Naive B cell (primary cell): ENCODE data around the gene TP53. TPM values are rescaled to one million over a fixed set of nuclear protein-coding genes. Genes with fewer than 3 reads are reported as not detected.

Source experiments
- ATAC-seq, 2 donors: fragments of 150-1000 bp; cut with Tn5 transposase; 2 replicates each; pipeline ENCODE4 v1.10.0; 2021; ENCODE audit warnings: low read depth in 2 of 2, mild to moderate bottlenecking in 2 of 2, moderate library complexity in 2 of 2
- DNase-seq: peaks from one replicate; pipeline ENCODE4 v3.0.0; 2022
- H3K27ac Mint-ChIP-seq, 6 donors: one replicate each; pipeline ENCODE4 v1.8.0; 2020 to 2022; ENCODE audit warnings: mild to moderate bottlenecking in 6 of 6, mixed read lengths in 6 of 6, moderate library complexity in 5 of 6, inconsistent platforms in 2 of 6
- H3K27me3 Mint-ChIP-seq, 3 donors: one replicate each; pipeline ENCODE4 v1.8.0; 2021 to 2022; ENCODE audit warnings: mixed read lengths in 3 of 3, mild to moderate bottlenecking in 1 of 3
- H3K36me3 Mint-ChIP-seq, 2 donors: one replicate each; pipeline ENCODE4 v1.8.0; 2020 to 2022; ENCODE audit warnings: mixed read lengths in 2 of 2, inconsistent platforms in 1 of 2, mild to moderate bottlenecking in 1 of 2
- H3K4me1 Mint-ChIP-seq, 3 donors: one replicate each; pipeline ENCODE4 v1.8.0; 2020 to 2022; ENCODE audit warnings: mixed read lengths in 3 of 3, inconsistent platforms in 1 of 3, mild to moderate bottlenecking in 1 of 3, moderate library complexity in 1 of 3
- H3K4me3 Mint-ChIP-seq, 8 donors: one replicate each; pipeline ENCODE4 v1.8.0; 2020 to 2022; ENCODE audit warnings: mild to moderate bottlenecking in 8 of 8, mixed read lengths in 8 of 8, moderate library complexity in 8 of 8, inconsistent platforms in 2 of 8
- H3K9me3 Mint-ChIP-seq, 7 donors: one replicate each; pipeline ENCODE4 v1.8.0; 2020 to 2022; ENCODE audit warnings: mixed read lengths in 7 of 7, mild to moderate bottlenecking in 5 of 7, inconsistent platforms in 2 of 7, moderate library complexity in 1 of 7
- polyA plus RNA-seq, 6 donors: library from polyadenylated mRNA; unstranded; fragments of 300-500 nt; fragmentation: Illumina TruSeq; gene quantifications; one replicate each; pipeline ENCODE4 v1.2.3, GENCODE V29; 2021; ENCODE audit warnings: low read depth in 6 of 6

The TP53 gene
- polyA plus RNA-seq, 6 donors from 2014 or later = 25.2 to 53.9 (median 47.7) TPM

DNA sequence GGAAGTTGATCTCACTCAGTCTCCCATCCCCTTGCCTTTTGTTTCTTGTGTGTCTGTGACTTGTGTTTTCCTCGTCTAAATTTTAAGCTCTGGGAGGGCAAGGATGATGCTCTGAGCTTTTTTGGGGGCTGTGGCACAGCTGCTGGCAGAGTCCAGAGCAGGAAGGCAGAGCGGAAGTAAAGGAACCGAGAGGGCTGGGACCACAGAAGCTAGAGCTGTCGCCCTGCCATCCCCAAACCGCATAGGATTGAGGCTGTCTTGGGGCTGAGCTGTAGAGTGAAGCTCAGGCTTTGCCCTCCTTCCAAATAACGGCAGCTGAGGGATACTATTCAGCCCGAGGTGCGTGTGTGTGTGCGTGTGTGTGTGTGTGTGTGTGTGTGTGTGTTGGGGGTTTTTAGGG is 26.5 kb upstream of the TP53 start:
- Mint-ChIP-seq H3K4me1 (peaks cover 24 to 38% (median 35%) of the 10 kb centered on the region in 3 donors), H3K9me3 (peaks cover 0 to 4% (median 0%) of the 10 kb centered on the region in 7 donors), H3K36me3 (peaks cover 0 to 7% of the 10 kb centered on the region in 2 donors), H3K27me3 (peaks cover 61 to 95% (median 93%) of the 10 kb centered on the region in 3 donors), H3K4me3 (peak overlapping the region in 1 of 8 donors; percentile 74), H3K27ac (peak overlapping the region in 1 of 6 donors; percentile 6)
- DNase-seq = no peak
- ATAC-seq = no peak

DNA sequence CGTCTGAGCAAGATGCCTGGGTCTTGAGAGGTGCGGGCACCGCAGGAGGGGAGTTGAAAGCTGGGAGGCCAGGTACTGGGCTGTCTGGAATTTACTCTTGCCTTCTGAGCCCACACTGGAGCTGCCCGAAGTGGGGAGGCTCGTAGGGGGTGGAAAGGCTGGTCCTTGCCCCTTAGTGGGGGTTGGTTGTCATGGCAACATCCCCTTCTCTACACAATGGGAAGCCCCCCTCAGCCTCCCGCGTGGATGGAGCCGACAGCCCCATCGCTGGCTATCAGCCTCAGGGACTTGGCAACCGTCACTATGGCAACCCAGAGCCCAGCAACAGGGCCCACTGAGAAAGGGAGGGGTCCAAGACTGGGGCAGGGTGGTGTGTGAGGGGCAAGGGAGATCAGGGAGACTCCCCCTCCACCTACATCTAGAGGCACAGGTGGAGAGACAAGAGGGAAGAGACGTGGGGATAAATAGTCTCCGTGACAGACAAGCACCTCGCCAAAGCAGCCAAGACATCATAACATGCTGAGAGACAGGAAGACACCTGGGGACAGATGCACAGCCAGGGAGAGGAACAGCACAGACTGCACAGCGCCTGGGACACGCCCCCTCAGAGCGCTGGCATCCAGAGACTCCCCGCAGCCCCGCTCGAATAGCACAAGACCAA is 25.0 kb upstream of the TP53 start:
- H3K9me3 Mint-ChIP-seq = peaks cover 0 to 4% (median 0%) of the 10 kb centered on the region in 7 donors
- peaks cover 58 to 92% (median 88%) of the 10 kb centered on the region in 3 donors for H3K27me3 Mint-ChIP-seq
- DNase-seq (no peak), ATAC-seq (peak; percentile 40 to 52)
- H3K27ac Mint-ChIP-seq = peak overlapping the region in 1 of 6 donors; percentile 72
- H3K36me3 Mint-ChIP-seq = peaks cover 0 to 7% of the 10 kb centered on the region in 2 donors
- H3K4me1 Mint-ChIP-seq = peaks cover 16 to 25% (median 21%) of the 10 kb centered on the region in 3 donors
- no peak overlapping the region for H3K4me3 Mint-ChIP-seq

DNA sequence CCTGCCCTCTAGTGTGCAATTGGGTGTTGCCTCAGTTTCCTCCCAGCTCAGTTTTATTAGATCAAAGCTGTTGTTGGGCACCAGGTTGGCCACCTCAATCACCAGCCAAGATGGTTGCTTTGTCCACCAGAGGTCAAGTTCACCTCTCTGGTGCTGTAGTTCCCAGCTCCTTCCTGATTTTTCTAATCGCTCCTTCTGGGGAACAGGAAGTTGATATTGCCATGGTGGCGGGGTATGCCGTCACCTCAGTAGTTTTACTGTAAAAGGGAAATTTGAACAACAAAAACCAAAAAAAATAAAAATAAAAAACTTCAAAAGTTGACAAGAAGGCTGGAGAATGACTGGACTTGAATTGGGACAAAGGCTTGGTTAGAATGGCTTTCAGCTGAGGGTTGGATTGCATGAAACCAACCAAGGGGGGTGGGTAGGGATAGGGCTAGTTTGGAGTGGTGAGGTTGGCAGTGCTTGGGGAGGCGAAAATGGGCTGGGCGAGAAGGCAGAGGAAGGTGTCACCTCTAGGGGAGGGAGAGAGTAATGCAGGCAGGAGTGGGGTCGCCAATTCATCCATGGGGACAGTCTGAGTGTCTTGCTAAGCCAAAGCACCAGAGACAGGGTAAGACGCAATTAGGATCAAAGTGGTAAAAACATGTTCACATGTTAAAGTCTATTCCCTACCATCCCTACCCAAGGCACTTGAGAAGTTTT is 23.9 kb upstream of the TP53 start:
- ATAC-seq (peak in 1 of 2 donors; percentile 49), DNase-seq (no peak)
- H3K36me3 Mint-ChIP-seq = peaks cover 0 to 8% of the 10 kb centered on the region in 2 donors
- peaks cover 60 to 92% (median 88%) of the 10 kb centered on the region in 3 donors for H3K27me3 Mint-ChIP-seq
- peaks cover 10 to 18% (median 12%) of the 10 kb centered on the region in 3 donors for H3K4me1 Mint-ChIP-seq
- H3K9me3 Mint-ChIP-seq = peaks cover 0 to 4% (median 0%) of the 10 kb centered on the region in 7 donors
- H3K4me3 Mint-ChIP-seq = peak overlapping the region in 2 of 8 donors; percentile 38 to 64
- no peak overlapping the region for H3K27ac Mint-ChIP-seq

DNA sequence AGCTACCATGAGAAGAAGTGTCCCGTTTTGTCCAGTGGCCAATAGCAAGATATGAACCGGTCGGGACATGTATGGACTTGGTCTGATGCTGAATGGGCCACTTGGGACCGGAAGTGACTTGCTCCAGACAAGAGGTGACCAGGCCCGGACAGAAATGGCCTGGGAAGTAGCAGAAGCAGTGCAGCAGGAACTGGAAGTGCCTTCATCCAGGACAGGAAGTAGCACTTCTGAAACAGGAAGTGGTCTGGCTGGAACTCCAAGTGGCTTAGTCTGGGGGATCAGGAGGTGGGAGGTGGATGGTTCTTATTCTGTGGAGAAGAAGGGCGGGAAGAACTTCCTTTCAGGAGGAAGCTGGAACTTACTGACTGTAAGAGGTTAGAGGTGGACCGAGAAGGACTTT is 23.0 kb upstream of the TP53 start:
- ATAC-seq (no peak), DNase-seq (no peak)
- Mint-ChIP-seq H3K36me3 (peaks cover 0 to 16% of the 10 kb centered on the region in 2 donors), H3K9me3 (peaks cover 0 to 4% (median 0%) of the 10 kb centered on the region in 7 donors), H3K4me1 (peaks cover 16 to 25% (median 17%) of the 10 kb centered on the region in 3 donors), H3K27ac (no peak overlapping the region), H3K4me3 (peak overlapping the region in 2 of 8 donors; percentile 9 to 36), H3K27me3 (peaks cover 58 to 92% (median 87%) of the 10 kb centered on the region in 3 donors)

DNA sequence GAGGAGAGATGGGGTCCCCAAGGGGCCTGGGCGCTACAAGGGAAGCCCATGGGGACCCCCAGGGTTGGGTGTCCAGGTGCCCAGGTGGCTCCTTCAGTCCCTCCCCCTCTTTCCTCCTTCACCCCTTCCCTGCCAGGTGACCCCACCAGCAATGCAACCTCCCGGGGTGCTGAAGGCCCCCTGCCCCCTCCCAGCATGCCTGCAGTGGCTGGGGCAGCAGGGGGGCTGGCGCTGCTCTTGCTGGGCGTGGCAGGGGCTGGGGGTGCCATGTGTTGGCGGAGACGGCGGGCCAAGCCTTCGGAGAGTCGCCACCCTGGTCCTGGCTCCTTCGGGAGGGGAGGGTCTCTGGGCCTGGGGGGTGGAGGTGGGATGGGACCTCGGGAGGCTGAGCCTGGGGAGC is 21.7 kb upstream of the TP53 start:
- DNase-seq (no peak), ATAC-seq (no peak)
- Mint-ChIP-seq H3K27ac (no peak overlapping the region), H3K27me3 (peaks cover 64 to 90% (median 84%) of the 10 kb centered on the region in 3 donors), H3K4me1 (peaks cover 24 to 33% (median 26%) of the 10 kb centered on the region in 3 donors), H3K36me3 (peaks cover 0 to 16% of the 10 kb centered on the region in 2 donors), H3K4me3 (no peak overlapping the region), H3K9me3 (peaks cover 0 to 4% (median 0%) of the 10 kb centered on the region in 7 donors)

DNA sequence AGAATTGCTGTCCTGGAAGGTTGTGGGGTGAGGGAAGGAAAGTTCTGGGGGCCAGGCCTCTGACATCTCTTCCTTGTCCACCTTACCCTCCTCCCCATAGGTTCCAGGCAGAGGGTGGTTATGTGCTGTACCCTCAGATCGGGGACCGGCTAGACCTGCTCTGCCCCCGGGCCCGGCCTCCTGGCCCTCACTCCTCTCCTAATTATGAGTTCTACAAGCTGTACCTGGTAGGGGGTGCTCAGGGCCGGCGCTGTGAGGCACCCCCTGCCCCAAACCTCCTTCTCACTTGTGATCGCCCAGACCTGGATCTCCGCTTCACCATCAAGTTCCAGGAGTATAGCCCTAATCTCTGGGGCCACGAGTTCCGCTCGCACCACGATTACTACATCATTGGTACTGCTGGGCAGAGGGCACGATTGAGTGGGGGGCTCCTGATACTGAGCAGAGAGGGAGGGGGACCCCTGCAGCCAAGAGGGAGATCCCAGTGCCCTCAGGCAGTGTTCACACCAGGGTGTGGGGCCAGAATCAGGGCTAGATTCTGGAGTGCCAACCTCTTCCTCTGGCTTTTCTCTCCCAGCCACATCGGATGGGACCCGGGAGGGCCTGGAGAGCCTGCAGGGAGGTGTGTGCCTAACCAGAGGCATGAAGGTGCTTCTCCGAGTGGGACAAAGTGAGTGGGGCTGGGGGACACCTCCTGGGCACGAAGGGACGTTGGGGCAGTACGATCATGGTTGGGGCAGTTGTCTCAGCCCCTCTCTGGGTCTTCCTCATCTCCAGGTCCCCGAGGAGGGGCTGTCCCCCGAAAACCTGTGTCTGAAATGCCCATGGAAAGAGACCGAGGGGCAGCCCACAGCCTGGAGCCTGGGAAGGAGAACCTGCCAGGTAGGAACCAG is 20.8 kb upstream of the TP53 start:
- no peak overlapping the region for H3K4me3 Mint-ChIP-seq
- H3K27ac Mint-ChIP-seq = no peak overlapping the region

DNA sequence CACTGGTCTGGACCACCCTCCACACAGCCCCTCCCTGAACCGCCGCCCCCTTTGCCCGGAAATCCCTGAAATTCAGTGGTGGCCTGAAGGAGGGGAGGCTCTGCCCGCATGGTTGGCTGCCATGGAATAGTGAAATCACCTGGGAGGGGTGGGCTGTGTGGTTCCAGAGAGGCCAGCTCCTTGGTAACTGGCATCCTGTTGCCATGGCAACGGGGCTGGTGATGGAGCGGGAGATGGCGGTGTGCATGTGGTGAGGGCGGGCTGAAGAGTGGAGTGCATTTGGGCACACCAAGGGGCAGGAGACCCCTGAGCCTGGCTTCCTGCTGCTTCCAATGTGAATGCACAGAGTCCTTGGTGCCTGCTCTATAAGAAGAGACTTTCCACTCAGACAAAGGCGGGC is 20.2 kb upstream of the TP53 start:
- ATAC-seq (no peak), DNase-seq (no peak)
- Mint-ChIP-seq H3K4me3 (no peak overlapping the region), H3K4me1 (peaks cover 30 to 35% (median 34%) of the 10 kb centered on the region in 3 donors), H3K27me3 (peaks cover 59 to 90% (median 82%) of the 10 kb centered on the region in 3 donors), H3K9me3 (peaks cover 0 to 4% (median 0%) of the 10 kb centered on the region in 7 donors), H3K27ac (no peak overlapping the region), H3K36me3 (peaks cover 0 to 29% of the 10 kb centered on the region in 2 donors)

More for the DNA sequence above, 20.8 kb upstream of the TP53 start:
- DNase-seq (no peak), ATAC-seq (no peak)
- Mint-ChIP-seq H3K36me3 (peaks cover 0 to 22% of the 10 kb centered on the region in 2 donors), H3K4me1 (peaks cover 30 to 35% (median 34%) of the 10 kb centered on the region in 3 donors), H3K27me3 (peaks cover 65 to 90% (median 84%) of the 10 kb centered on the region in 3 donors), H3K9me3 (peaks cover 0 to 4% (median 0%) of the 10 kb centered on the region in 7 donors)

DNA sequence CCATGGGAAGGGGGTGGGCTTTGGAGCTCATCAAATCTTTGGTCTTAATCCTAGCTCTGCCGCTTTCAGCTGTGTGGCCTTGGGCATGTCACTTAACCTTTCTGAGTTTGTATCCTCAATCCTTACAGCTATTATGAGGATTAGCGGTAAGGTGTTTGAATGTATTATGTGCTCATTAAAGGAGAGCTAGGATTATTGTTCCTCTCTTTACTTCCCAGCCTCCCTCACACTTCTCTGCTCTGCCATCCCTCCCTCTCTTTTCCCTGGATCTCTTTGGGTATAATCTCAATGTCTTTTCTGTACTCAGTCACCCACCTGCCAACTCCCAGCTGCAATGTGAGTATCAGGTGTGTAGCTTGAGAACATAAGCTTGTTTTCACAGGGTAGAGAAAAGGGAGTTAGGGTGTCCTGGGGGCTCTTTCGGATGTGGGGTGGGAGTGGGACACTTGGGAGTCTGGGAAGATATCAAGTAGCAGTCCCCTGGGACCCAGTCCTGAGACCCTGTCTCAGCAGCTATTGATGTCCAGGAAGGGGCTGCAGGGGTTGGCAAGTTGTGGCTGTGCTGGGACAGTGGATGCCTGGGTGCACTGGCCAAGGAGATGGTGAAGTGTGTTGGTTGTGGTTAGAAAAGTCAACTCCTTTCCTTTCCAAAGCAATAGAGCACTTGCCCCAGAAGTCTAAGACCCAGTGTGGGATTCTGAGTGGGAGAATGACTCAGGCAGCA is 19.5 kb upstream of the TP53 start:
- H3K36me3 Mint-ChIP-seq = peaks cover 4 to 34% of the 10 kb centered on the region in 2 donors
- peaks cover 30 to 35% (median 34%) of the 10 kb centered on the region in 3 donors for H3K4me1 Mint-ChIP-seq
- H3K4me3 Mint-ChIP-seq = peak overlapping the region in 3 of 8 donors; percentile 9 to 58 (median 27)
- peak overlapping the region in 1 of 6 donors; percentile 32 for H3K27ac Mint-ChIP-seq
- H3K27me3 Mint-ChIP-seq = peaks cover 54 to 89% (median 81%) of the 10 kb centered on the region in 3 donors
- ATAC-seq = no peak
- no peak for DNase-seq
- H3K9me3 Mint-ChIP-seq = peaks cover 0 to 4% (median 0%) of the 10 kb centered on the region in 7 donors

DNA sequence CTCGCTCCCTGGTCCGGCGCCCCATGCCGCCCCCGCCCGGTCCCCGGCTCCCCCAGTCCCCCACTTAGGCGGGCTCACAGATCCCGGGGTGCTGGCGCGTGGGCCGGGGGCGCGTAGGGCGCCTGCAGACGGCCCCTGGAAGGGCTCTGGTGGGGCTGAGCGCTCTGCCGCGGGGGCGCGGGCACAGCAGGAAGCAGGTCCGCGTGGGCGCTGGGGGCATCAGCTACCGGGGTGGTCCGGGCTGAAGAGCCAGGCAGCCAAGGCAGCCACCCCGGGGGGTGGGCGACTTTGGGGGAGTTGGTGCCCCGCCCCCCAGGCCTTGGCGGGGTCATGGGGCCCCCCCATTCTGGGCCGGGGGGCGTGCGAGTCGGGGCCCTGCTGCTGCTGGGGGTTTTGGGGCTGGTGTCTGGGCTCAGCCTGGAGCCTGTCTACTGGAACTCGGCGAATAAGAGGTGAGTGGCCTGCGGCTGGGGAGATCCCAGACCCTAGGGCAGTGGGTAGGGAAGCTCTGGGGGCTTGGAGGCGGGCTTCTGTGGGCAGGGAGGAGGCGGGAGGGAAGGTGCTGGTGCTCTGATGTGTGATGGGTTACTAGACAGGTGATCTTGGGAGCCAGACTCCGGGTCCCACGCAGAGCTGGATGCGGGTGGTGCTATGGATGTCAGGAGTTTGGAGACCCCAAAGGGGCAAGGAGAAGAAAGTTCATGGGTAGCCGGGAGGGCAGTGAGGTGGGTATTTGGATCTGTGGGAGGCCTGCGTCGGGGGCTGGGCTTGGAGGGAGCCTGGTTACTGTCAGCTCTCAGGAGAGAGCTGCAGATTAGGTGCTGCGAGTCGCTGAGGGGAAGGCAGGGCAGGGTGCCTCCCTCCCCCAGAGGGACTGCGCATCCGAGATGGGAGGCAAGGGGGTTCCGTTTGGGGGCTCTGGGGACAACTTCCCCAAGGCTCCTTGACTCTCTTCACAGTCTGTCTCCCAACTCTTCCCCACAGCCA is 18.3 kb upstream of the TP53 start:
- H3K4me1 Mint-ChIP-seq = peaks cover 30 to 31% (median 31%) of the 10 kb centered on the region in 3 donors
- DNase-seq (no peak), ATAC-seq (peak; percentile 36 to 46)
- H3K9me3 Mint-ChIP-seq = peaks cover 0 to 3% (median 0%) of the 10 kb centered on the region in 7 donors
- peak overlapping the region in 3 of 6 donors; percentile 29 to 95 (median 74) for H3K27ac Mint-ChIP-seq
- H3K27me3 Mint-ChIP-seq = peaks cover 45 to 83% (median 77%) of the 10 kb centered on the region in 3 donors
- H3K4me3 Mint-ChIP-seq = peak overlapping the region in 7 of 8 donors; percentile 2 to 80 (median 58)
- H3K36me3 Mint-ChIP-seq = peaks cover 11 to 46% of the 10 kb centered on the region in 2 donors

DNA sequence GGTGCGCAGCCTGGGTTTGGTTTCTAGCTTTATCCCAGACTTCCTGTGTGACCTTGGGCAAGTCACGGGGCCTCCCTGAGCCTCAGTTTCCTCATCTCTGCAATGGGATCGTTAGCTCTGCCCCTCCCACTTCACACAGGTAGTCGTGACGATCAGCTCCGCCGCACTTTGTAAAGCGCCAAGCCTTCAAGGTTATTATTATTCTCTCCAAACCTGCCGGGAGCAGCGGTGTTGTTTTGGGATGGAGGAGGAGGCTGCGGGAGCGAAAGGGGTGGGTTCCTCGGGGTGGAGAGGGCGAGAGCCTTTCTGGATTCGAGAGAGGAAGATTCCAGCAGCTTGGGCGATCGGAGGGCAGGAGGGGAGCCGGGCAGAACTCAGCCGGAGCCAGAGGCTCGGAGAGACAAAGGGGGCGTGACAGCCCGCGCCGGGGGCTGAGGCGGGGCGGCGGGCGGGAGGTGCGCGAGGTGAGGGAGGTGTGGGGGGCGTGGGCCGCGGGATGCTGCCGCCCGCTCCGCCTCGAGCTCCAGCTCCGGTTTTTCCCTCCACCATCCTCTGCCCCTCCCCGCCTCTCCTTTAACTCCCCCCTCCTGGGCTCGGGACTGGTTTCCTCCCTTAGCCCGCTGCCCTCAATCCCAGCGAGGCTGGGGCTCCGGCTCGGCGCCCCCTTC is 17.4 kb upstream of the TP53 start, which contains the start of gene EFNB3:
Gene EFNB3, plus strand, starts transcription at position 602 of the 668 bp plus-strand sequence. CDS start 397 bp downstream, outside the sequence.
- H3K27ac Mint-ChIP-seq = peak within 1 kb of the TSS in 4 of 6 donors; percentile 29 to 95 (median 80)
- H3K27me3 Mint-ChIP-seq = peaks cover 40 to 74% (median 69%) of the 10 kb centered on the region in 3 donors
- H3K4me3 Mint-ChIP-seq = peak within 1 kb of the TSS in 7 of 8 donors; percentile 72 to 87 (median 77)
- ATAC-seq (peak; percentile 39 to 41), DNase-seq (no peak)
- H3K4me1 Mint-ChIP-seq = peaks cover 22 to 23% (median 23%) of the 10 kb centered on the region in 3 donors
- peaks cover 11 to 43% of the 10 kb centered on the region in 2 donors for H3K36me3 Mint-ChIP-seq
- H3K9me3 Mint-ChIP-seq = peaks cover 0 to 1% (median 0%) of the 10 kb centered on the region in 7 donors
